Peyer's patch (tissue), 4 donors: ENCODE data around the gene TRIM73.
"Not testable (repeated sequence)": the region's sequence is repeated elsewhere in the genome, so short reads cannot be mapped to it uniquely, and the experiment has no call there.

Source experiments
- POLR2A ChIP-seq, 2 donors: fragments of 450-650 bp; IDR thresholded peaks; one replicate each; pipeline ENCODE4 v1.5.1; 2017; ENCODE audit warnings: antibody characterized with exemption in 2 of 2, mild to moderate bottlenecking in 2 of 2, moderate library complexity in 2 of 2
- TF ChIP-seq, protein P1 (sequence below), 6 experiments: fragments of 450-650 bp in 4 of 6; fragments of 200-600 bp in 2 of 6; sonication (generic) in 1 of 6; IDR thresholded peaks; one replicate each; pipeline ENCODE4 v1.5.1; 2017 to 2019; ENCODE audit warnings: antibody characterized with exemption in 6 of 6, mild to moderate bottlenecking in 3 of 6, moderate library complexity in 1 of 6

DNA sequence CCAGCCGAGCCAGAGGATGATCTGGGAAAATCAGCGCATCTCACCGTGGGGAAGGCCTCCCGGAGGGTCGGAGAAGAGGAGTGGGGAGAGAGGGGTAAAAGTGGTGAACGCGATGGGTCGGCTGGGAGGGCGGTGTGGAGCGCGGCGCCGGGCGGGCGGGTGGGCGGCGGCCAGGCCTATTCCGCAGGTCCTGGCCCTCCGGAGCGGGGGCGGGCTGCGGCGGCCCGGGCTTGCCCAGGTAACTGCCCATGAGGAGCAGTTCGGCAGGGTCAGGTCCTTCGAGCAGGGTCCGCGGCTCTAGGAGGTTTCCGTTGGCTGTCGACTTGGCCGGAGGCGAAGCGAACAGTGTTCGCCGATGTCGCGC is 46.7 kb downstream of the TRIM73 start:
- TF ChIP-seq POLR2A (IDR thresholded peaks at IDR 0.05), result not testable (repeated sequence)
- TF ChIP-seq, protein P1, sequence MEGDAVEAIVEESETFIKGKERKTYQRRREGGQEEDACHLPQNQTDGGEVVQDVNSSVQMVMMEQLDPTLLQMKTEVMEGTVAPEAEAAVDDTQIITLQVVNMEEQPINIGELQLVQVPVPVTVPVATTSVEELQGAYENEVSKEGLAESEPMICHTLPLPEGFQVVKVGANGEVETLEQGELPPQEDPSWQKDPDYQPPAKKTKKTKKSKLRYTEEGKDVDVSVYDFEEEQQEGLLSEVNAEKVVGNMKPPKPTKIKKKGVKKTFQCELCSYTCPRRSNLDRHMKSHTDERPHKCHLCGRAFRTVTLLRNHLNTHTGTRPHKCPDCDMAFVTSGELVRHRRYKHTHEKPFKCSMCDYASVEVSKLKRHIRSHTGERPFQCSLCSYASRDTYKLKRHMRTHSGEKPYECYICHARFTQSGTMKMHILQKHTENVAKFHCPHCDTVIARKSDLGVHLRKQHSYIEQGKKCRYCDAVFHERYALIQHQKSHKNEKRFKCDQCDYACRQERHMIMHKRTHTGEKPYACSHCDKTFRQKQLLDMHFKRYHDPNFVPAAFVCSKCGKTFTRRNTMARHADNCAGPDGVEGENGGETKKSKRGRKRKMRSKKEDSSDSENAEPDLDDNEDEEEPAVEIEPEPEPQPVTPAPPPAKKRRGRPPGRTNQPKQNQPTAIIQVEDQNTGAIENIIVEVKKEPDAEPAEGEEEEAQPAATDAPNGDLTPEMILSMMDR (IDR thresholded peaks at IDR 0.05), result not testable (repeated sequence)
